ENCODE results near the gene LPGAT1.

LPGAT1 gene

GRCh38 chr1:211843507-211844298, 13.1 kb upstream of the LPGAT1 start:
- H2AFZ ChIP-seq (ENCODE audit: low read length) = no peak overlapping the region
- H3K9me3 ChIP-seq (replicated peaks; ENCODE audit: insufficient read depth, low read length) = no peaks in the 10 kb centered on the region
- TF ChIP-seq CTCF (IDR thresholded peaks at IDR 0.05; ENCODE audit: low read length) = no peak
- TF ChIP-seq EZH2 (optimal IDR thresholded peaks at IDR 0.05; ENCODE audit: low read depth, low read length) = no peak
- TF ChIP-seq EZH2phosphoT487 (IDR thresholded peaks at IDR 0.05; ENCODE audit: low read length) = no peak
- H3K4me2 ChIP-seq (ENCODE audit: low read depth, low read length) = no peak overlapping the region
- peaks cover 5% of the 10 kb centered on the region for H3K4me1 ChIP-seq (ENCODE audit: low read length)
- H3K27ac ChIP-seq (ENCODE audit: low read length) = no peak overlapping the region
- H4K20me1 ChIP-seq (ENCODE audit: insufficient read depth, low read length) = no peaks in the 10 kb centered on the region
- H3K9ac ChIP-seq (ENCODE audit: low read length) = no peak overlapping the region
- no peaks in the 10 kb centered on the region for H3K27me3 ChIP-seq (replicated peaks; ENCODE audit: insufficient read depth, low read length)
- no peaks in the 10 kb centered on the region for H3K9me2 ChIP-seq (replicated peaks; ENCODE audit: insufficient read depth, low read length)
- no peak for DNase-seq
- no peaks in the 10 kb centered on the region for H3K79me2 ChIP-seq (ENCODE audit: low read length)
- no peak overlapping the region for H3K4me3 ChIP-seq (ENCODE audit: low read length)
- no peaks in the 10 kb centered on the region for H3F3A ChIP-seq (ENCODE audit: insufficient read depth, low read length)
- H3K36me3 ChIP-seq (replicated peaks; ENCODE audit: insufficient read depth, low read length) = no peaks in the 10 kb centered on the region

GRCh38 chr1:211843018-211843417, 12.5 kb upstream of the LPGAT1 start:
- DNase-seq = peak; percentile 34
- H3K9me3 ChIP-seq (replicated peaks; ENCODE audit: insufficient read depth, low read length) = no peaks in the 10 kb centered on the region
- H3K4me1 ChIP-seq (ENCODE audit: low read length) = peaks cover 5% of the 10 kb centered on the region
- H3K4me2 ChIP-seq (ENCODE audit: low read depth, low read length) = peak overlapping the region; percentile 9; the same call in 1 of the 2 replicates
- TF ChIP-seq EZH2 (optimal IDR thresholded peaks at IDR 0.05; ENCODE audit: low read depth, low read length) (no peak), CTCF (IDR thresholded peaks at IDR 0.05; ENCODE audit: low read length) (no peak), EZH2phosphoT487 (IDR thresholded peaks at IDR 0.05; ENCODE audit: low read length) (no peak)
- H2AFZ ChIP-seq (ENCODE audit: low read length) = no peak overlapping the region
- no peak overlapping the region for H3K9ac ChIP-seq (ENCODE audit: low read length)
- H3K27me3 ChIP-seq (replicated peaks; ENCODE audit: insufficient read depth, low read length) = no peaks in the 10 kb centered on the region
- H3F3A ChIP-seq (ENCODE audit: insufficient read depth, low read length) = no peaks in the 10 kb centered on the region
- H3K9me2 ChIP-seq (replicated peaks; ENCODE audit: insufficient read depth, low read length) = no peaks in the 10 kb centered on the region
- no peaks in the 10 kb centered on the region for H3K36me3 ChIP-seq (replicated peaks; ENCODE audit: insufficient read depth, low read length)
- H3K79me2 ChIP-seq (ENCODE audit: low read length) = no peaks in the 10 kb centered on the region
- no peak overlapping the region for H3K4me3 ChIP-seq (ENCODE audit: low read length)
- H4K20me1 ChIP-seq (ENCODE audit: insufficient read depth, low read length) = no peaks in the 10 kb centered on the region
- no peak overlapping the region for H3K27ac ChIP-seq (ENCODE audit: low read length)

GRCh38 chr1:211842518-211842917, 12.0 kb upstream of the LPGAT1 start:
- Histone ChIP-seq H3K9me2 (replicated peaks; ENCODE audit: insufficient read depth, low read length) (no peaks in the 10 kb centered on the region), H3K4me3 (ENCODE audit: low read length) (no peak overlapping the region), H3K4me1 (ENCODE audit: low read length) (peaks cover 5% of the 10 kb centered on the region), H2AFZ (ENCODE audit: low read length) (no peak overlapping the region), H3K27me3 (replicated peaks; ENCODE audit: insufficient read depth, low read length) (no peaks in the 10 kb centered on the region), H3K27ac (ENCODE audit: low read length) (no peak overlapping the region), H3K36me3 (replicated peaks; ENCODE audit: insufficient read depth, low read length) (no peaks in the 10 kb centered on the region), H3K9ac (ENCODE audit: low read length) (no peak overlapping the region), H3K4me2 (ENCODE audit: low read depth, low read length) (no peak overlapping the region), H4K20me1 (ENCODE audit: insufficient read depth, low read length) (no peaks in the 10 kb centered on the region), H3K79me2 (ENCODE audit: low read length) (no peaks in the 10 kb centered on the region), H3F3A (ENCODE audit: insufficient read depth, low read length) (no peaks in the 10 kb centered on the region), H3K9me3 (replicated peaks; ENCODE audit: insufficient read depth, low read length) (no peaks in the 10 kb centered on the region)
- no peak for DNase-seq
- TF ChIP-seq EZH2 (optimal IDR thresholded peaks at IDR 0.05; ENCODE audit: low read depth, low read length) (no peak), CTCF (IDR thresholded peaks at IDR 0.05; ENCODE audit: low read length) (no peak), EZH2phosphoT487 (IDR thresholded peaks at IDR 0.05; ENCODE audit: low read length) (no peak)
